ENCODE measurements around the gene B4GALNT3. TPM values are rescaled to one million over a fixed set of nuclear protein-coding genes. Genes with fewer than 3 reads are reported as not detected.

B4GALNT3 gene
- total and polyA plus RNA-seq, 9 donors, result 0.58 to 4.2 (median 1.7) TPM

- TF ChIP-seq POLR2A (IDR thresholded peaks at IDR 0.05) (no peak), EP300 (IDR thresholded peaks at IDR 0.05) (no peak)
- TF ChIP-seq, protein P1, sequence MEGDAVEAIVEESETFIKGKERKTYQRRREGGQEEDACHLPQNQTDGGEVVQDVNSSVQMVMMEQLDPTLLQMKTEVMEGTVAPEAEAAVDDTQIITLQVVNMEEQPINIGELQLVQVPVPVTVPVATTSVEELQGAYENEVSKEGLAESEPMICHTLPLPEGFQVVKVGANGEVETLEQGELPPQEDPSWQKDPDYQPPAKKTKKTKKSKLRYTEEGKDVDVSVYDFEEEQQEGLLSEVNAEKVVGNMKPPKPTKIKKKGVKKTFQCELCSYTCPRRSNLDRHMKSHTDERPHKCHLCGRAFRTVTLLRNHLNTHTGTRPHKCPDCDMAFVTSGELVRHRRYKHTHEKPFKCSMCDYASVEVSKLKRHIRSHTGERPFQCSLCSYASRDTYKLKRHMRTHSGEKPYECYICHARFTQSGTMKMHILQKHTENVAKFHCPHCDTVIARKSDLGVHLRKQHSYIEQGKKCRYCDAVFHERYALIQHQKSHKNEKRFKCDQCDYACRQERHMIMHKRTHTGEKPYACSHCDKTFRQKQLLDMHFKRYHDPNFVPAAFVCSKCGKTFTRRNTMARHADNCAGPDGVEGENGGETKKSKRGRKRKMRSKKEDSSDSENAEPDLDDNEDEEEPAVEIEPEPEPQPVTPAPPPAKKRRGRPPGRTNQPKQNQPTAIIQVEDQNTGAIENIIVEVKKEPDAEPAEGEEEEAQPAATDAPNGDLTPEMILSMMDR (IDR thresholded peaks at IDR 0.05), result no peak
- intact Hi-C loops (cut with DNase I), result no loop called here
- Histone ChIP-seq H3K4me3 (no peak overlapping the region), H3K27ac (no peak overlapping the region), H3K9me3 (no peaks in the 10 kb centered on the region), H3K4me1 (ENCODE audit: insufficient read depth) (peaks cover 12% of the 10 kb centered on the region), H3K27me3 (no peaks in the 10 kb centered on the region), H3K36me3 (no peaks in the 10 kb centered on the region)
- no peak for DNase-seq
- 95 to 97% (median 95%) methylated on average over 4 of the region's 4 CpGs for WGBS, 3 donors
These were observed 19.4 kb downstream of the B4GALNT3 start for GRCh38 chr12:479161-479560.

GRCh38 chr12:480831-481816 lies 21.4 kb downstream of the B4GALNT3 start:
- TF ChIP-seq, protein P1 (IDR thresholded peaks at IDR 0.05), result no peak
- no peak for TF ChIP-seq POLR2A (IDR thresholded peaks at IDR 0.05)
- TF ChIP-seq EP300 (IDR thresholded peaks at IDR 0.05), result no peak
- 16 to 26% (median 18%) methylated on average over 12 to 13 of the region's 13 CpGs for WGBS, 3 donors
- peak; percentile 28 to 71 (median 56) for DNase-seq
- intact Hi-C loops (cut with DNase I), result no loop called here
- Histone ChIP-seq H3K27ac (peak overlapping the region in 1 of 2 donors; percentile 63), H3K4me1 (ENCODE audit: insufficient read depth) (peaks cover 12% of the 10 kb centered on the region), H3K4me3 (no peak overlapping the region), H3K27me3 (no peaks in the 10 kb centered on the region), H3K36me3 (no peaks in the 10 kb centered on the region), H3K9me3 (no peaks in the 10 kb centered on the region)

DNA sequence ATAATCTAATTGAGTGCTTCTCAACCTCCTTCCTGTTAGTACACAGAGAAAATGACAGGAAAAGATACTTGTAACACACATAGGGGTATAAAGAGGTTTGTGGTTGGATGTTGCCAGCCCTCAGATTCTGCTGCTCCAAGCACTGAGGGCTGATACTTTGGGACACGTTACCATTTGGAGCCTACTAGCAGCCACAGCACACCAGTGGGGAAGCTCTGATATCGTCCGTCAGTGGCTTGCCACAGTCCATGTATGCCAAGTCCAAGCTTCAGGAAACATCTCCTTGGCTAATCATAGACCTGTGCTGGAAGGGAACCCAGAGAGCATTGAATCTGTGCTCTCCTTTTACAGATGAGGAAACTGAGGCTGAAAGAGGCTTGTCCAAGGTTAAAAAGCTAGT lies 22.3 kb downstream of the B4GALNT3 start:
- no peak for DNase-seq
- no peak overlapping the region for H3K4me3 ChIP-seq
- 82 to 96% (median 88%) methylated on average over 3 of the region's 3 CpGs for WGBS, 3 donors
- no peak overlapping the region for H3K27ac ChIP-seq
- no peaks in the 10 kb centered on the region for H3K9me3 ChIP-seq
- peaks cover 12% of the 10 kb centered on the region for H3K4me1 ChIP-seq (ENCODE audit: insufficient read depth)
- TF ChIP-seq EP300 (IDR thresholded peaks at IDR 0.05) (no peak), POLR2A (IDR thresholded peaks at IDR 0.05) (no peak)
- TF ChIP-seq, protein P1 (IDR thresholded peaks at IDR 0.05), result no peak
- H3K36me3 ChIP-seq, result no peaks in the 10 kb centered on the region
- intact Hi-C loops (cut with DNase I), result no loop called here
- no peaks in the 10 kb centered on the region for H3K27me3 ChIP-seq

DNA sequence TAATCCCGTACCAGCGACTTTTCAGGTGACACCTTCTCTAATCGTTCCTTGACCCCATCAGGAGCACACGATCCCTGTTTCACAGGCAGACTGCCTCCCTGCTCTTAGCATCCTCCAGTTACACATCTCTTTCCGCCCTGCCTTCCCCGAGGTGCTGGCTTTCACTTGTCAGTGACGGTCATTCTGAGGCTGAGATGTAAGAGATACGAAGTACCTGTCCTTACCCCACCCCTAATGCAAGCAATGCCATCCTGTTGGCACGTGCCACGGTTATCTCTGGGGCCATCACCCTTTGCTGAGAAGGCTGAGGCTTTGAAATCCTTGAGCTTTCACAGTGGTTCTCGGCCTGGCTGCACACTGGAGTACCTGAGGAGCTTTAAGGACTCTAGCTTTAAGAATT lies 24.4 kb downstream of the B4GALNT3 start:
- WGBS, 3 donors, result 78 to 82% (median 80%) methylated on average over 11 of the region's 11 CpGs
- intact Hi-C loops (cut with DNase I), result no loop called here
- TF ChIP-seq, protein P1 (IDR thresholded peaks at IDR 0.05), result no peak
- TF ChIP-seq POLR2A (IDR thresholded peaks at IDR 0.05) (no peak), EP300 (IDR thresholded peaks at IDR 0.05) (no peak)
- Histone ChIP-seq H3K36me3 (no peaks in the 10 kb centered on the region), H3K27me3 (no peaks in the 10 kb centered on the region), H3K4me1 (ENCODE audit: insufficient read depth) (peaks cover 12% of the 10 kb centered on the region), H3K4me3 (no peak overlapping the region), H3K9me3 (no peaks in the 10 kb centered on the region), H3K27ac (no peak overlapping the region)
- DNase-seq, result no peak

Data from ovary (tissue), 9 donors.